ENCODE results near the gene NPC1. TPM values are rescaled to one million over a fixed set of nuclear protein-coding genes. Genes with fewer than 3 reads are reported as not detected.
A peak's percentile ranks its signal among the peaks of the same experiment; 100 is the strongest.

Gene NPC1
- total and polyA plus RNA-seq, 2 of the 8 experiments (the other 6 are each of a cell fraction or from before 2014, with no cell fraction given), result 34.1 to 39.5 TPM

- Histone ChIP-seq H3K9ac (replicated peaks in 1 of 4; ENCODE audit: extremely low read depth in 1 of 4, low read depth in 3 of 4, low read length in 3 of 4) (peak overlapping the region in 2 of 4 experiments; percentile 47 to 52; a peak in 4 of 7 replicates), H3K4me2 (ENCODE audit: insufficient read depth in 1 of 2, low read depth in 2 of 2, low read length in 2 of 2) (peak overlapping the region; percentile 71 to 88), H3K4me3 (ENCODE audit: extremely low read depth in 1 of 4, insufficient read depth in 2 of 4, low read depth in 3 of 4, low read length in 4 of 4) (peak overlapping the region; percentile 38 to 70 (median 67)), H3K56ac (replicated peaks; ENCODE audit: insufficient read length, low read depth, low read length) (no peak overlapping the region), H3K4me1 (replicated peaks in 1 of 4; ENCODE audit: control insufficient read depth in 3 of 4, insufficient read depth in 4 of 4, low read length in 3 of 4) (peaks cover 0 to 6% (median 2%) of the 10 kb centered on the region in 4 experiments; a peak in 4 of 7 replicates), H4K20me1 (replicated peaks in 1 of 2; ENCODE audit: control insufficient read depth in 1 of 2, insufficient read depth in 2 of 2, low read length in 2 of 2) (no peaks in the 10 kb centered on the region), H4K8ac (ENCODE audit: extremely low read depth, insufficient read depth, low read length) (peak overlapping the region; percentile 92), H2BK5ac (ENCODE audit: low read depth, low read length) (peak overlapping the region; percentile 52; the same call in 1 of the 2 replicates), H3K4ac (replicated peaks; ENCODE audit: insufficient read length, low read depth, low read length) (peak overlapping the region; percentile 11), H2BK12ac (ENCODE audit: low read depth, low read length) (peak overlapping the region; percentile 78; the same call in 1 of the 2 replicates), H2AFZ (ENCODE audit: low read length) (peak overlapping the region; percentile 85; the same call in 1 of the 2 replicates), H3K79me2 (ENCODE audit: control insufficient read depth in 1 of 2, insufficient read depth in 2 of 2, low read length in 2 of 2) (no peaks in the 10 kb centered on the region), H3K18ac (ENCODE audit: extremely low read depth, low read length) (peak overlapping the region; percentile 94), H2BK20ac (ENCODE audit: low read length) (no peak overlapping the region), H3K9me3 (ENCODE audit: insufficient read depth in 2 of 2, low read depth in 1 of 2, low read length in 1 of 2) (no peaks in the 10 kb centered on the region), H3K14ac (ENCODE audit: insufficient read length) (no peak overlapping the region), H2BK15ac (ENCODE audit: low read length) (peak overlapping the region; percentile 29; the same call in 1 of the 2 replicates), H3K36me3 (ENCODE audit: control insufficient read depth in 2 of 4, insufficient read depth in 4 of 4, low read length in 3 of 4) (no peaks in the 10 kb centered on the region), H3K27me3 (replicated peaks in 1 of 4; ENCODE audit: control insufficient read depth in 3 of 4, extremely low read depth in 1 of 4, insufficient read depth in 3 of 4, low read length in 3 of 4) (peaks cover 5 to 25% (median 17%) of the 10 kb centered on the region in 4 experiments), H3K23ac (ENCODE audit: insufficient read length) (no peak overlapping the region), H4K5ac (ENCODE audit: insufficient read length, low read depth, low read length) (peak overlapping the region; percentile 24), H2BK120ac (replicated peaks; ENCODE audit: low read depth, low read length) (no peak overlapping the region), H3K79me1 (ENCODE audit: low read depth, low read length) (no peaks in the 10 kb centered on the region), H3K23me2 (ENCODE audit: low read depth, low read length) (peaks cover 11% of the 10 kb centered on the region; the same call in 1 of the 2 replicates), H3K27ac (ENCODE audit: low read depth, low read length) (no peak overlapping the region), H4K91ac (replicated peaks; ENCODE audit: insufficient read length, low read length) (peak overlapping the region; percentile 54), H2AK5ac (ENCODE audit: low read depth, low read length) (no peak overlapping the region)
- CTCF ChIA-PET (ENCODE audit: partially characterized antibody), result interaction anchor here (0.8 to 1.8 kb wide), 6 partner anchors 8 to 267 kb away, joined by 3 to 9 read pairs (median 4); no protein-coding TSS in a partner anchor
- 9% methylated on average over 29 of the region's 41 CpGs; no CpG with 5 or more reads in 1 of the 2 experiments for WGBS, 2 experiments (ENCODE audit: extremely low coverage in 1 of 2, insufficient coverage in 1 of 2, insufficient read length in 1 of 2, insufficient replicate concordance in 2 of 2, low coverage in 1 of 2, low lambda C conversion rate in 2 of 2, missing lambda C conversion rate in 1 of 2)
- no peak for FAIRE-seq
- POLR2A ChIA-PET (ENCODE audit: partially characterized antibody), result interaction anchor here (0.8 to 1.6 kb wide), 7 partner anchors 10 to 90 kb away, joined by 3 to 6 read pairs (median 4); partner anchors contain the start of gene NPC1
- DNase-seq (ENCODE audit: low read depth in 1 of 2, low spot score in 2 of 2), result no peak
- TF ChIP-seq CBX5 (IDR thresholded peaks at IDR 0.05; ENCODE audit: low read depth, low read length) (no peak), KDM1A (IDR thresholded peaks at IDR 0.05; ENCODE audit: borderline replicate concordance, low read length) (no peak), TCF12 (IDR thresholded peaks at IDR 0.05; ENCODE audit: low read depth, low read length) (no peak), CTBP2 (IDR thresholded peaks at IDR 0.05; ENCODE audit: borderline replicate concordance, insufficient read depth, insufficient read length, low read length) (no peak), PHF8 (conservative IDR thresholded peaks at IDR 0.05; ENCODE audit: low read depth, low read length) (peak; percentile 8; the same call in 1 of the 2 replicates), POU5F1 (IDR thresholded peaks at IDR 0.05; ENCODE audit: low read depth, low read length) (no peak), SAP30 (IDR thresholded peaks at IDR 0.05; ENCODE audit: insufficient read depth, insufficient replicate concordance, low read length) (no peak), TAF1 (IDR thresholded peaks at IDR 0.05; ENCODE audit: low read depth, low read length) (no peak), RFX5 (IDR thresholded peaks at IDR 0.05; ENCODE audit: borderline replicate concordance, low read depth, low read length) (no peak), BACH1 (IDR thresholded peaks at IDR 0.05; ENCODE audit: low read length) (peak; percentile 20; the same call in 1 of the 2 replicates), RXRA (IDR thresholded peaks at IDR 0.05; ENCODE audit: insufficient read depth, low read depth, low read length) (no peak), SP2 (IDR thresholded peaks at IDR 0.05; ENCODE audit: low read length) (no peak), GABPA (IDR thresholded peaks at IDR 0.05; ENCODE audit: borderline replicate concordance, insufficient read depth, low read length) (no peak)
Observed at GRCh38 chr18:23619388-23619881, 33.1 kb upstream of the NPC1 start.

Data from H1 (cell line).